ENCODE data around the gene IGDCC3.

Gene IGDCC3

DNA sequence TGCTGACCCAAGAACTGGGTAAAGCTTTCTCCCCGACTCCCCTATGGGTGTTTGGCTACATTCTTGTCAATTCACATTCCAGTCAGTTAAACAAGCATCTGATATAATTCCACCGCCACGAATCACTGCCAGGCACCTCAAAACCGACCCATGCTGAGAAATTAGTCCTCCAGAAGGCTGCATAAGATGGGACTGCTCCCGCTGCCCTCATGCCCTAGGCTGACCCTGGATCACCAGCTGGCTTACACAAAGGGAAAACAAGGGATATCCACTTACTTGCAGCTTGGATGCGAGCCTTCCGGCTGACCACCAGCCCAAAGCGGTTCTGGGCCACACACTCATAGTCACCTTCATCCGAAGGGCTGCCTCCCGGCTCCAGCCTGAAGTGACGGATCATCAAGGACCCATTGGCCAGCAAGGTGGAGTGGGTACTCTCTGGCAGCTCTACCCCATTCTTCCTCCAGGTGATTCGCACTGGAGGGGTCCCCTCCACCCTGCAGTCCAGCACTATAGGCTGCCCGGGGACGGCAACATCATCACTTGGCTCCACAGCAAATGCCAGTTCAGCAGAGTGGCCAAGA, 2.9 kb downstream of the IGDCC3 start:
- TF ChIP-seq ZFX (IDR thresholded peaks at IDR 0.05; ENCODE audit: borderline replicate concordance), result no peak
- TF ChIP-seq, protein P1, sequence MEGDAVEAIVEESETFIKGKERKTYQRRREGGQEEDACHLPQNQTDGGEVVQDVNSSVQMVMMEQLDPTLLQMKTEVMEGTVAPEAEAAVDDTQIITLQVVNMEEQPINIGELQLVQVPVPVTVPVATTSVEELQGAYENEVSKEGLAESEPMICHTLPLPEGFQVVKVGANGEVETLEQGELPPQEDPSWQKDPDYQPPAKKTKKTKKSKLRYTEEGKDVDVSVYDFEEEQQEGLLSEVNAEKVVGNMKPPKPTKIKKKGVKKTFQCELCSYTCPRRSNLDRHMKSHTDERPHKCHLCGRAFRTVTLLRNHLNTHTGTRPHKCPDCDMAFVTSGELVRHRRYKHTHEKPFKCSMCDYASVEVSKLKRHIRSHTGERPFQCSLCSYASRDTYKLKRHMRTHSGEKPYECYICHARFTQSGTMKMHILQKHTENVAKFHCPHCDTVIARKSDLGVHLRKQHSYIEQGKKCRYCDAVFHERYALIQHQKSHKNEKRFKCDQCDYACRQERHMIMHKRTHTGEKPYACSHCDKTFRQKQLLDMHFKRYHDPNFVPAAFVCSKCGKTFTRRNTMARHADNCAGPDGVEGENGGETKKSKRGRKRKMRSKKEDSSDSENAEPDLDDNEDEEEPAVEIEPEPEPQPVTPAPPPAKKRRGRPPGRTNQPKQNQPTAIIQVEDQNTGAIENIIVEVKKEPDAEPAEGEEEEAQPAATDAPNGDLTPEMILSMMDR (IDR thresholded peaks at IDR 0.05), result no peak

DNA sequence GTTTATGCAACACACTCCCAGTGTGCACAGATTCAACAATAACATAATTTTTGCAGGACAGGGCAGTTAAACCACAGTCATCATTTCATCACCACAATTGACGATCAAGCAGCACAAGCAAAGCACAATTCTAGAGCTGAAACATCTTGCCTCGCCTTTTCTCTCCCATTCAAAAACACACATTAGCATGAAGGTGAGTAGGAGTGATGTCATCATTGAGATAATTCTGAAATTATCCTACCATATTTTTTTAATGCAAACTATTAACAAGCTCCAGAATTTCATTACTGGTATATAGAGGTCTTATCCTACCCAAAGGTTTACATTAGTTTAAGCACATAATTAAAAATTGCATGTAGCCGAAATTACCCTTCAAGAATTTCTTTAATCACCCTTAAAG, 3.5 kb downstream of the IGDCC3 start:
- no peak overlapping the region for H3K27ac ChIP-seq
- TF ChIP-seq, protein P1 (IDR thresholded peaks at IDR 0.05), result no peak
- no peak for TF ChIP-seq ZFX (IDR thresholded peaks at IDR 0.05; ENCODE audit: borderline replicate concordance)

More for the DNA sequence above, 2.9 kb downstream of the IGDCC3 start:
- no peak overlapping the region for H3K27ac ChIP-seq

DNA sequence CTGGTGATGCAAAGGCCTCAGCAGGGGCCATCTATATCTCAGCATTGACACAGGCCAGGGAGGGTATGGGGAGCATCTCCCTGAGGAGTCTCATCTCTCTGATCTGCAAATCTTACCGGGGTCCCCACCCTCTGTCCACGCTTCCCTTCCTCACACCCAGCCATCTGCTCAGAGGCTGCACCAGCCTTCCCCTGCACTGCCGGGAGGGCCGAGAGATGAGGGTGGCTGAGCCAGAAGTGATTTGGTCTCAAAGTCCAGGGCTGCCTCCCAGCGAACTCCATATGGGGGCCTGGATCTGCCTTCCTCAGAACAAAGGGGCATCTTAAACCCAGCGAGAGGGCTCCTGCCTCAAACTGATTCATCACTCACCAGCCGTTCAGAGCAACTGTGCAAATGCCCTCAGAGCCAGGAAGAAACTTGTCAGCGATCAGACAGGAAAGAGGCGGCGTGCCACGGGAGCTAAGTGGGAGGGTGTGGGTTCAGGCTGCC, 4.6 kb downstream of the IGDCC3 start:
- TF ChIP-seq ZFX (IDR thresholded peaks at IDR 0.05; ENCODE audit: borderline replicate concordance), result no peak
- TF ChIP-seq, protein P1 (IDR thresholded peaks at IDR 0.05), result no peak
- no peak overlapping the region for H3K27ac ChIP-seq

DNA sequence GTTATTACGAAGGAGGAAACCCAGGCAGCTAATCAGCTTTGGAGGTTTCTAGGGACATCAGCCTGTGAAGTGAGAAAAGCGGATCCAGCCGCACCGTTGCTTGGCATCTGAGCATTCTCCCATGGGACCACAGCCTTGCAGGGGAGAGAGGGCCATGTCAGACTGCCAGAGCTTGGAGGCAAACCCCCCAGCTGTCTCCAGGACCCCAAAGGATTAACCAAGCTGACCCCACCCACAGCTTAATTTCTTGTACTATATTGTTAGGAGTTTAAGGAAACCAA, 5.1 kb downstream of the IGDCC3 start:
- H3K27ac ChIP-seq, result no peak overlapping the region
- TF ChIP-seq, protein P1 (IDR thresholded peaks at IDR 0.05), result no peak
- TF ChIP-seq ZFX (IDR thresholded peaks at IDR 0.05; ENCODE audit: borderline replicate concordance), result no peak

DNA sequence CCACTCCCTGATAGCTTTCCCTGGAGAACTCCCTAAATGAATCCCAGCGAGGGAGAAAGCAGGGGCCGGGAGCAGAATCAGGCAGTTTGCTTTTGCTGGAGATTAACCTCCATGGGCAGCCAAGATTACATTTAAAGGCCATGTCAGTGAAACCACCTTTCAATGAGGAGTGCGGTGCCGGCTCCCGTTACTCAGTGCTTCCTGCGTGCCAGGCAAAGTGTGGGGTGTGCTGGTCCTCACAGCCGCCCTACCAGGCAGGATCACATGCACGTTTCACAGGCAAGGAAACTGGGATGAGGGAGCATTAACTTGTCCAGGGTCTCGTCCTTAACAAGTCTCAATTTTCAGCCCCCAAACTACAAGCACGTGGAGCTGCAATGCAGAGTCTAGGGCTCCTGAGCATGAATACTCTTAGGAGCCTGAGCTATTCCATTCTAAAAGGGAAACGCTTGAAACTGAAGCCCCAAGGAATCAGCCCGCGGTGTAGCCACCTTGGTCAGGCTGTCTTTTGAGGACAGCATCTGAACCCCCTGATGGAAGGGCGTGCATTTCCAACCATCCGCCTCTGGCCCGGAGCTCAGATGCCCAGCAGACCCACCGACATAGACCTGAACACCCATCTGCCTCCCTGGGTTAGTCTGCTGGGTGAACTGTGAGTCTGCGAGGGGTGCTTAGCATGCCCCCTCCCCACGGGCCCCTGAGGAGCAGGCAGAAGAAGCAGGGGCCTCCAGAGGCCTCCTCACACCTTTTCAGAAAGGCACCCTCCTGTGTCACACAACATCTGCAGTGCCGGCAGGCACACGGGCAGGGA, 5.6 kb downstream of the IGDCC3 start:
- no peak overlapping the region for H3K27ac ChIP-seq
- TF ChIP-seq, protein P1 (IDR thresholded peaks at IDR 0.05), result no peak
- no peak for TF ChIP-seq ZFX (IDR thresholded peaks at IDR 0.05; ENCODE audit: borderline replicate concordance)

DNA sequence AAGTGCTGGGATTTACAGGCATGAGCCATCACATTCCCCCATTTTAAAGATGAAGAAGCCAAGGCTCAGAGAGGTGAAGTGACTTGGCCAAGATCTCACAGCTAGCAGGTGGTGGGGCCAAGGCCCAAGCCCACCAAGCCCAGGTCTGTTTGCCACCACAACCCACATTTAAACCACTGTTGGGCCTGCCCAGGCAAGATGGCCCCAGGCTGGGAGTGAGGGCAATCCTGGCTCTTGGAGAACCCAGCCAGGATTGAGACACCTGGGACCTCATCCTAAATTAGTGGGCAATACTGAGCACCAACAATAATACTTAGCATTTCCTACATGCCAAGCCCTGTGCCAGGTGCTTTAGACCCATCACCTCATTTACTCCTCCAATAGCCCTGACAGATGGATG, 6.9 kb downstream of the IGDCC3 start:
- no peak overlapping the region for H3K27ac ChIP-seq
- TF ChIP-seq ZFX (IDR thresholded peaks at IDR 0.05; ENCODE audit: borderline replicate concordance), result no peak
- TF ChIP-seq, protein P1 (IDR thresholded peaks at IDR 0.05), result no peak

DNA sequence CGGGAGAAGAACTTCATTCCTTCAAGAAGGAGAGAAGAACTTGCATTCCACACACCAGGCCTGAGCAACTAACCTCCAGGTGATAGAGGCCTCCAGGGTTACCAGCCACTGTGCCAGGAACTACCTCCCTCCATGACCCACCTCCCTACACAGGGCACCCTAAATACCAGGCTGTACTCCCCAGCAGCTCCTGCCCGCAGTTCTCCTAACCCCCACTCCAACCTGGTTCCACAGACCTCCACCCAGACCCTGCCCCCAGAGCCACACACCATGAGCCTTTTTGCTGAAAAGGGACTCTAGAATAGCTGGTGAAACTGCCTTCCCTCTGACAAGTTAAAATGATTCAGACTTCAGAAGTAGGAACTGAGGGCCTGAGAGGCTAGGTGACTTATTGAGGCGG, 8.2 kb downstream of the IGDCC3 start:
- no peak overlapping the region for H3K27ac ChIP-seq
- TF ChIP-seq, protein P1 (IDR thresholded peaks at IDR 0.05), result no peak
- TF ChIP-seq ZFX (IDR thresholded peaks at IDR 0.05; ENCODE audit: borderline replicate concordance), result no peak

All from 22Rv1 (cell line).